ENCODE data around the gene IGFBP5. TPM values are rescaled to one million over a fixed set of nuclear protein-coding genes. Genes with fewer than 3 reads are reported as not detected.
A peak's percentile ranks its signal among the peaks of the same experiment; 100 is the strongest.

The IGFBP5 gene
- total and polyA plus RNA-seq, 7 experiments from 2014 or later, result not detected

GRCh38 chr2:216716109-216716508, 20.8 kb upstream of the IGFBP5 start:
- Mint-ChIP-seq H3K36me3 (no peaks in the 10 kb centered on the region), H3K4me1 (no peaks in the 10 kb centered on the region), H3K27ac (no peak overlapping the region), H3K4me3 (no peak overlapping the region), H3K9me3 (no peaks in the 10 kb centered on the region), H3K27me3 (peaks cover 5 to 23% (median 10%) of the 10 kb centered on the region in 5 donors)
- H3K9me3 ChIP-seq (ENCODE audit: control insufficient read depth in 2 of 3, low read length in 3 of 3), result no peaks in the 10 kb centered on the region
- no peak overlapping the region for H3K4me3 ChIP-seq (ENCODE audit: low read length)
- ChIA-PET CTCF (interaction anchor here (0.5 to 0.6 kb wide), 2 partner anchors 426 to 1925 kb away, joined by 3 read pairs; no protein-coding TSS in a partner anchor), POLR2A (no interaction called here)
- no peaks in the 10 kb centered on the region for H3K4me1 ChIP-seq (ENCODE audit: control insufficient read depth in 2 of 2, insufficient read depth in 2 of 2, low read length in 2 of 2)
- DNase-seq, result no peak
- intact Hi-C loops (cut with micrococcal nuclease), result no loop called here
- H3K36me3 ChIP-seq (ENCODE audit: control insufficient read depth in 2 of 3, insufficient read depth in 3 of 3, low read length in 3 of 3), result no peaks in the 10 kb centered on the region
- ATAC-seq, result no peak
- H3K27me3 ChIP-seq (ENCODE audit: control insufficient read depth in 2 of 2, insufficient read depth in 2 of 2, low read length in 2 of 2), result no peaks in the 10 kb centered on the region
- H3K27ac ChIP-seq (ENCODE audit: low read depth, low read length), result no peak overlapping the region

- H3K4me1 ChIP-seq (ENCODE audit: control insufficient read depth in 2 of 2, insufficient read depth in 2 of 2, low read length in 2 of 2), result no peaks in the 10 kb centered on the region
- intact Hi-C loops (cut with micrococcal nuclease), result no loop called here
- no peak overlapping the region for H3K27ac Mint-ChIP-seq
- no peak for ATAC-seq
- no peaks in the 10 kb centered on the region for H3K9me3 Mint-ChIP-seq
- ChIA-PET POLR2A (no interaction called here), CTCF (no interaction called here)
- H3K4me1 Mint-ChIP-seq, result no peaks in the 10 kb centered on the region
- H3K4me3 ChIP-seq (ENCODE audit: low read length), result no peak overlapping the region
- no peaks in the 10 kb centered on the region for H3K9me3 ChIP-seq (ENCODE audit: control insufficient read depth in 2 of 3, low read length in 3 of 3)
- no peaks in the 10 kb centered on the region for H3K27me3 ChIP-seq (ENCODE audit: control insufficient read depth in 2 of 2, insufficient read depth in 2 of 2, low read length in 2 of 2)
- no peak overlapping the region for H3K4me3 Mint-ChIP-seq
- no peak overlapping the region for H3K27ac ChIP-seq (ENCODE audit: low read depth, low read length)
- no peaks in the 10 kb centered on the region for H3K36me3 Mint-ChIP-seq
- DNase-seq, result no peak
- H3K36me3 ChIP-seq (ENCODE audit: control insufficient read depth in 2 of 3, insufficient read depth in 3 of 3, low read length in 3 of 3), result no peaks in the 10 kb centered on the region
- H3K27me3 Mint-ChIP-seq, result peaks cover 5 to 24% (median 10%) of the 10 kb centered on the region in 5 donors
These were observed 20.1 kb upstream of the IGFBP5 start for GRCh38 chr2:216715402-216715974.

- H3K27ac Mint-ChIP-seq, result no peak overlapping the region
- peaks cover 0 to 5% (median 0%) of the 10 kb centered on the region in 11 donors for H3K9me3 Mint-ChIP-seq
- Histone ChIP-seq H3K9me3 (ENCODE audit: control insufficient read depth in 2 of 3, low read length in 3 of 3) (no peaks in the 10 kb centered on the region), H3K4me1 (ENCODE audit: control insufficient read depth in 2 of 2, insufficient read depth in 2 of 2, low read length in 2 of 2) (no peaks in the 10 kb centered on the region), H3K27ac (ENCODE audit: low read depth, low read length) (no peak overlapping the region), H3K4me3 (ENCODE audit: low read length) (no peak overlapping the region), H3K27me3 (ENCODE audit: control insufficient read depth in 2 of 2, insufficient read depth in 2 of 2, low read length in 2 of 2) (no peaks in the 10 kb centered on the region), H3K36me3 (ENCODE audit: control insufficient read depth in 2 of 3, insufficient read depth in 3 of 3, low read length in 3 of 3) (no peaks in the 10 kb centered on the region)
- peaks cover 0 to 23% (median 10%) of the 10 kb centered on the region in 5 donors for H3K27me3 Mint-ChIP-seq
- ChIA-PET POLR2A (no interaction called here), CTCF (no interaction called here)
- H3K36me3 Mint-ChIP-seq, result no peaks in the 10 kb centered on the region
- intact Hi-C loops (cut with micrococcal nuclease), result no loop called here
- DNase-seq (no peak), ATAC-seq (no peak)
- H3K4me3 Mint-ChIP-seq, result no peak overlapping the region
- no peaks in the 10 kb centered on the region for H3K4me1 Mint-ChIP-seq
These were observed 19.0 kb upstream of the IGFBP5 start for GRCh38 chr2:216714376-216714775.

- H3K27ac ChIP-seq (ENCODE audit: low read depth, low read length), result no peak overlapping the region
- H3K27me3 Mint-ChIP-seq, result peaks cover 0 to 23% (median 10%) of the 10 kb centered on the region in 5 donors
- H3K4me1 ChIP-seq (ENCODE audit: control insufficient read depth in 2 of 2, insufficient read depth in 2 of 2, low read length in 2 of 2), result no peaks in the 10 kb centered on the region
- intact Hi-C loops (cut with micrococcal nuclease), result no loop called here
- H3K27ac Mint-ChIP-seq, result no peak overlapping the region
- no peaks in the 10 kb centered on the region for H3K27me3 ChIP-seq (ENCODE audit: control insufficient read depth in 2 of 2, insufficient read depth in 2 of 2, low read length in 2 of 2)
- H3K4me3 Mint-ChIP-seq, result no peak overlapping the region
- H3K36me3 Mint-ChIP-seq, result no peaks in the 10 kb centered on the region
- DNase-seq (no peak), ATAC-seq (no peak)
- POLR2A ChIA-PET, result no interaction called here
- H3K4me3 ChIP-seq (ENCODE audit: low read length), result no peak overlapping the region
- H3K4me1 Mint-ChIP-seq, result no peaks in the 10 kb centered on the region
- H3K36me3 ChIP-seq (ENCODE audit: control insufficient read depth in 2 of 3, insufficient read depth in 3 of 3, low read length in 3 of 3), result no peaks in the 10 kb centered on the region
- H3K9me3 ChIP-seq (ENCODE audit: control insufficient read depth in 2 of 3, low read length in 3 of 3), result no peaks in the 10 kb centered on the region
- CTCF ChIA-PET, result no interaction called here
- peaks cover 0 to 7% (median 0%) of the 10 kb centered on the region in 11 donors for H3K9me3 Mint-ChIP-seq
These were observed 18.5 kb upstream of the IGFBP5 start for GRCh38 chr2:216713691-216714336.

GRCh38 chr2:216711348-216711747, 16.0 kb upstream of the IGFBP5 start:
- no peaks in the 10 kb centered on the region for H3K27me3 ChIP-seq (ENCODE audit: control insufficient read depth in 2 of 2, insufficient read depth in 2 of 2, low read length in 2 of 2)
- peaks cover 0 to 7% (median 0%) of the 10 kb centered on the region in 11 donors for H3K9me3 Mint-ChIP-seq
- H3K4me1 Mint-ChIP-seq, result no peaks in the 10 kb centered on the region
- POLR2A ChIA-PET, result no interaction called here
- intact Hi-C loops (cut with micrococcal nuclease), result no loop called here
- H3K27ac ChIP-seq (ENCODE audit: low read depth, low read length), result no peak overlapping the region
- no peak overlapping the region for H3K4me3 ChIP-seq (ENCODE audit: low read length)
- no peak overlapping the region for H3K4me3 Mint-ChIP-seq
- no peaks in the 10 kb centered on the region for H3K36me3 ChIP-seq (ENCODE audit: control insufficient read depth in 2 of 3, insufficient read depth in 3 of 3, low read length in 3 of 3)
- no peak overlapping the region for H3K27ac Mint-ChIP-seq
- H3K27me3 Mint-ChIP-seq, result peaks cover 0 to 11% (median 4%) of the 10 kb centered on the region in 5 donors
- no peak for DNase-seq
- no peaks in the 10 kb centered on the region for H3K9me3 ChIP-seq (ENCODE audit: control insufficient read depth in 2 of 3, low read length in 3 of 3)
- no peaks in the 10 kb centered on the region for H3K36me3 Mint-ChIP-seq
- ATAC-seq, result no peak
- CTCF ChIA-PET, result no interaction called here
- H3K4me1 ChIP-seq (ENCODE audit: control insufficient read depth in 2 of 2, insufficient read depth in 2 of 2, low read length in 2 of 2), result no peaks in the 10 kb centered on the region

- DNase-seq (no peak), ATAC-seq (no peak)
- Histone ChIP-seq H3K27ac (ENCODE audit: low read depth, low read length) (no peak overlapping the region), H3K9me3 (ENCODE audit: control insufficient read depth in 2 of 3, low read length in 3 of 3) (no peaks in the 10 kb centered on the region), H3K4me3 (ENCODE audit: low read length) (no peak overlapping the region), H3K36me3 (ENCODE audit: control insufficient read depth in 2 of 3, insufficient read depth in 3 of 3, low read length in 3 of 3) (no peaks in the 10 kb centered on the region), H3K4me1 (ENCODE audit: control insufficient read depth in 2 of 2, insufficient read depth in 2 of 2, low read length in 2 of 2) (no peaks in the 10 kb centered on the region), H3K27me3 (ENCODE audit: control insufficient read depth in 2 of 2, insufficient read depth in 2 of 2, low read length in 2 of 2) (no peaks in the 10 kb centered on the region)
- no peaks in the 10 kb centered on the region for H3K4me1 Mint-ChIP-seq
- CTCF ChIA-PET, result no interaction called here
- peak overlapping the region in 1 of 9 donors; percentile 23 for H3K27ac Mint-ChIP-seq
- POLR2A ChIA-PET, result no interaction called here
- H3K27me3 Mint-ChIP-seq, result peaks cover 0 to 11% (median 4%) of the 10 kb centered on the region in 5 donors
- H3K36me3 Mint-ChIP-seq, result no peaks in the 10 kb centered on the region
- H3K9me3 Mint-ChIP-seq, result peaks cover 0 to 7% (median 0%) of the 10 kb centered on the region in 11 donors
- intact Hi-C loops (cut with micrococcal nuclease), result no loop called here
- no peak overlapping the region for H3K4me3 Mint-ChIP-seq
These were observed 15.4 kb upstream of the IGFBP5 start for GRCh38 chr2:216710551-216711301.

All from naive thymus-derived CD4-positive, alpha-beta T cell (primary cell).